Epithelial cell of proximal tubule (primary cell): ENCODE results near the gene ARPP21. TPM values are rescaled to one million over a fixed set of nuclear protein-coding genes. Genes with fewer than 3 reads are reported as not detected.

ENCODE experiments used
- DNase-seq: peaks from one replicate; pipeline ENCODE4 v3.0.0-alpha.2; 2011; ENCODE audit warnings: low read depth
- H3K4me3 ChIP-seq: 2 replicates; pipeline ENCODE4 v1.5.1; 2011; ENCODE audit warnings: low read depth, mild to moderate bottlenecking, low read length
- CTCF ChIP-seq: conservative IDR thresholded peaks from 2 replicates; pipeline ENCODE4 v1.5.1; 2012; ENCODE audit warnings: low read depth, mild to moderate bottlenecking, low read length
- total RNA-seq: library from RNA; depleted of rRNA; stranded (reverse); fragments of >200 nt; gene quantifications from 2 replicates; pipeline ENCODE4 v1.2.3, GENCODE V29; 2015

The ARPP21 gene
- total RNA-seq, 1 donor from 2014 or later, result not detected

GRCh38 chr3:35751207-35751606 lies 111.9 kb downstream of the ARPP21 start:
- H3K4me3 ChIP-seq, result no peak overlapping the region
- no peak for DNase-seq
- TF ChIP-seq CTCF, result no peak

GRCh38 chr3:35757991-35758757 lies 118.8 kb downstream of the ARPP21 start:
- no peak overlapping the region for H3K4me3 ChIP-seq
- no peak for DNase-seq
- no peak for TF ChIP-seq CTCF

- DNase-seq, result no peak
- TF ChIP-seq CTCF, result no peak
- no peak overlapping the region for H3K4me3 ChIP-seq
These were observed 120.8 kb downstream of the ARPP21 start for GRCh38 chr3:35760146-35760545.

- no peak overlapping the region for H3K4me3 ChIP-seq
- no peak for TF ChIP-seq CTCF
- DNase-seq, result no peak
These were observed 122.0 kb downstream of the ARPP21 start for GRCh38 chr3:35761311-35761710.

- no peak for DNase-seq
These were observed 133.2 kb downstream of the ARPP21 start for GRCh38 chr3:35772381-35773015.

GRCh38 chr3:35773417-35773816 lies 134.1 kb downstream of the ARPP21 start:
- no peak overlapping the region for H3K4me3 ChIP-seq
- no peak for DNase-seq
- no peak for TF ChIP-seq CTCF

More at GRCh38 chr3:35772381-35773015, 133.2 kb downstream of the ARPP21 start:
- no peak overlapping the region for H3K4me3 ChIP-seq
- no peak for TF ChIP-seq CTCF
